TTC549 (cell line): ENCODE measurements around the gene CEP170B.
"Not testable (repeated sequence)": the region's sequence is repeated elsewhere in the genome, so short reads cannot be mapped to it uniquely, and the experiment has no call there.

ENCODE experiments used
- FAIRE-seq: peaks from 2 replicates; lab custom pipeline; 2012; peaks lifted over from hg19 to GRCh38; lab: Jason Lieb, UNC

CEP170B gene

GRCh38 chr14:104892531-104893434 lies 27.7 kb downstream of the CEP170B start:
- no peak for FAIRE-seq

GRCh38 chr14:104893435-104894207 lies 28.6 kb downstream of the CEP170B start:
- FAIRE-seq: no peak

GRCh38 chr14:104894331-104895206 lies 29.5 kb downstream of the CEP170B start:
- no peak for FAIRE-seq

DNA sequence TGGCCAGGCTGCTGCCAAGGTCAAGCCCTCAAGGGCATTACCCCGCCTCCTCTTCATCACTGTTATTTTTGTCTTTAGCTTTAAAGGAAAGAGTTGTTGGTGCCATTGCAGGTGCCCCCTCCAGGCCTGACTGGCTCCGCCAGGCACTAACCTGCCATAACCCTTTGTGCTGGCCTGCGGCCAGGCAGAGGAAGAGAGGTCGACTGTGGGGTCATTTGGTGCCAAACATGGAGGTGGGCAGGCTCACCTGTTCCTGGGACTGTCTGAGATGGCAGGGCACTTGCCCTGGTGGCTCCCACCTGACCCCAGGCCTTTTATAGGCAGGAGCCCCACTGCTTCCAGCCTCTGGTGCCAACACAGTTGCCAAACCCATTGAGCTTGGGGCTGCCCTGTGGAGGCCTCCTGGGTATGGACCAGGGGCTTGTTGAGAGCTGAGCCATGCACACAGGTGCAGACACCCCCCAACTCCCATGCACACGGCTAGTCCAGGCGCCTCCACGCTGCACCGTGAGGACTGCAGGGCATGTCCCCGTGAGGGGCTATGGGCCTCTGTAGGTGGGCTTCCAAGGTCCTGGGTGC lies 30.2 kb downstream of the CEP170B start:
- no peak for FAIRE-seq

DNA sequence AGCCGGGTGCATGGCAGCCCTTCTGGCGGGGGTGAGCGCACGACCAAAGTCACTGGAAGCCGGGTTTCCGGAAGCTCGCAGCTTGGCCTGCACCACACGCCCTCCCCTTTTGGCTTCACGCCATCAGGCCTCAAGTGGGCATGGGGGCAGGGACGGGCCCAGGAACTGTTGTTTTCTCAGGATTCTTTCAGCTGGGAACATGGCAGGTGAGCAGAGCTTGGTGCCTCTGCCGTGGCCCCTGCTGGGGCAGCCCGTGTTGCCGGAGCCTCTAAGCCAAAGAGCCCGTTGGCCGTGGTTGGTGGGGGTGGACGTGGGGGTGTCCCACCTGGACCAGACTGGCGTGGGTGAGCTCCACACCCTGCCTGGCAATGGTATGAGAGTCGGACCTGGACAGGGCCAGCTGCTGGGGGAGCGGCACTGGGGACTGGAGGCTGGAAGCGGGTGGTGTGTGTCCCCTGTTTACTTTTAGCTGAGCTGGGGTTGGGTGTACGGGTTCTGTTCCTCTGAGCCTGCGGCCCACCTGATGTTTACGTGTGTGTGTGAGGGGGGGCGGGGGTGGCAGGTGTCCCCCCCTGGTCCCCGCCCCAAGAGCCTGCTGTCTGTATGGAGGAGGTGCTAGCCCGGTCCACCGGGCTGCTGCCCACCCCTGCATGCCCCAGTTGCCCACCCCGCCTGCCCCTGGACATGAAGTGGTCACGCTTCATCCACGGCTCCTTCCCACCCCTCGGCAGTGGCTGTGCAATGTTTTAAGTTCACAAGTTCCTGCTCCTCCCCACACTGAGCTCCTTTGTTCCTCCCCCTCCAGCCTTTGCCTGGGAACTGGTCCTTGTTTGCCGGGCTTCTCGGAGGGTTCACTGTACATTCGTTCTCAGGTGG lies 31.0 kb downstream of the CEP170B start:
- FAIRE-seq: no peak

DNA sequence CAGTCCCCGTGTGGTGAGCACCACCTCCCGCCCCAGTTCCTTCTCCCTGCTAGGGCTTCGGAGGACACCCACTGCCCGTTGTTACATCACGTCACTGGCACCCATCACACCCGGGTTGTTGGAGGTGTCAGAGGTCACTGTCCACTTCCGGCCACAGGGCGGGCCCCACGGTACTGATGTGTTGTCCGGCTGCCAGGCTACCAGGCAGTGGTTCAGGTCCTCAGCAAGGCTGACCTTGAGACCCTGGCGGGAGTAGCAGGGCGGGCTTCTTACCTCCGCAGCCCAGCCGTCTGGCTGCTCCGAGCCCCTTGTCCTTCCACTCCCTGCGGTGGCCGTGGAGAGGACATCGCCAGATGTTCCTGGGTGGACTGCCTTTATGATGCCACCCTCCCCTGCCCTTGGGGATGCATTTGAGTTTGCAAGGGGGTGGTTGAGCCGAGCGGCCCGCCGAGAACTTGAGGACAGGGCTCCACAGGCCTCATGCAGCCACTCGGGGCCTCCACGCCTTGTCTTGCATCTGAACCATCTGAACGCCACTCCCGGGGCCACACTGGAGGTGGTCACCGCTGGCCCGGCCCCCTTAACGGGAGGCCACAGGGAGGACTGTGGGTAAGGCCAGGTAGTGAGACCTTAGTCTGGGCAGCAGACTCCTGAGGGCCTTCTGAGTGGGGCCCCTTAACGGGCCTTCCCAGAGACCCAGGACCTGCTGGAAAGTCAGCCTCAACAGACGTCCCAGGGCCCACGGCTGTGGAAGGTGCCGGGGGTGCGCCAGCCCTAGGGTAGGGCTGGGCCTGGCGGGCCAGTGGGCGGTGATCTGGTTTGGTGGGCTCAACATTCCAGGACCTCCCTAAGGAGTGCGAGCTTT lies 32.5 kb downstream of the CEP170B start:
- FAIRE-seq: no peak

DNA sequence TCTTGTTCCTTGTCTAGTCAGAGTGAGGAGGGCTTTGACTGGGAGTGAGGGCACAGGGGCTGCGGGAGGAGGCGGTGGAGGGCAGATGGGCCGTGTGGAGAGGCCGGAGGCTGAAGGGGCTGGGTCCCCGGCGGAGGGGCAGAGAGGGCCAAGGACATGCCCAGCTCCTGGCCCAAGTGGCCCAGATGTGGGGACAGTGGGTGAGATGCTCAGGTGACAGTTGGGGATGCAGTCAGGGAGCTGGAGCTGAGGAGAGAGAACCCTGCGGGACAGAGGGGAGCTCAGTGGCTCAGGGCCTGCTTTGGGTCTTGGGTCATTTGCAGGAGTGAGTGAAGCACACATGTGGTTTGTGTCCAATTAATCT lies 33.1 kb downstream of the CEP170B start:
- FAIRE-seq: no peak

GRCh38 chr14:104898870-104899510 lies 33.9 kb downstream of the CEP170B start:
- no peak for FAIRE-seq

- no peak for FAIRE-seq
Measured at GRCh38 chr14:104899781-104900180, 34.7 kb downstream of the CEP170B start.

DNA sequence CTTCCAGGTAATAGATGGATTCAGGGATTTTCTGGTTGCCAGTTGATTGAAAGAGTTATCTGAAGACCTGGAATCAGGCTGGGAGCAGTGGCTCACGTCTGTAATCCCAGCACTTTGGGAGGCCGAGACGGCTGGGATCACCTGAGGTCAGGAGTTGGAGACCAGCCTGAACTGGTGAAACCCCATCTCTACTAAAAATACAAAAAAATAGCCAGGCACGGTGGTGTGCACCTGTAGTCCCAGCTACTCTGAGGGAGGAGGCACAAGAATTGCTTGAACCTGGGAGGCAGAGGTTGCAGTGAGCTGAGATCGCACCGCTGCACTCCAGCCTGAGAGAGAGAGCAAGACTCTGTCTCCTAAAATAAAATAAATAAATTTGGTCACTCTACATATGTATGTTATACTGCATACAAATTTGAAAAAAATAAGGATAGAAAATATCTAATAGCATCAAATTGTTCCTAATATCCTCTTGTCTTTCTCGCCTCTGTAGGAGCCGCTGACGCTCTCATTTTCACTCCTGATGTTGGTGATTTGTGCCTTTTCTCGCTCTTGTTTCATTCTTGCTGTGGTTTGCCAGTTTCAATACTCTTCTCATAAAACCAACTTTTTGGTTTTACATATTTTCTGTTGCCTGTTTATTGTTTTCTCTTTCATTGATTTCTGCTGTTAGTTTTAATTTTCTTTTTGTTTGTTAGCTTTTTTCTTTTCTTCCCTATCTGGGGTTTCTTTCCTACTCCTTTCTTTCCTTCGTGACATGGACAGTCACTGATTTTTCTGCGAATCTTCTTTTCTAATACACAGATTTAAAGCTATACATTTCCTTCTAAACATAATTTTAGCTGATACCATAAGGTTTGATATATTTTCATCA lies 35.8 kb downstream of the CEP170B start:
- FAIRE-seq: no peak

GRCh38 chr14:104903990-104904389 lies 38.9 kb downstream of the CEP170B start:
- FAIRE-seq: no peak

- FAIRE-seq: not testable (repeated sequence)
Measured at GRCh38 chr14:104904650-104905578, 39.8 kb downstream of the CEP170B start.

DNA sequence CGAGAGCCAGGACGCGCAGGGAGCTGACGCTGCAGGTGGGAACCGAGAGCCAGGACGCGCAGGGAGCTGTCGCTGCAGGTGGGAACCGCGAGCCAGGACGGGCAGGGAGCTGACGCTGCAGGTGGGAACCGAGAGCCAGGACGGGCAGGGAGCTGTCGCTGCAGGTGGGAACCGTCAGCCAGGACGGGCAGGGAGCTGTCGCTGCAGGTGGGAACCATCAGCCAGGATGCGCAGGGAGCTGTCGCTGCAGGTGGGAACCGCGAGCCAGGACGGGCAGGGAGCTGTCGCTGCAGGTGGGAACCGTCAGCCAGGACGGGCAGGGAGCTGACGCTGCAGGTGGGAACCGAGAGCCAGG lies 40.5 kb downstream of the CEP170B start:
- FAIRE-seq: not testable (repeated sequence)

DNA sequence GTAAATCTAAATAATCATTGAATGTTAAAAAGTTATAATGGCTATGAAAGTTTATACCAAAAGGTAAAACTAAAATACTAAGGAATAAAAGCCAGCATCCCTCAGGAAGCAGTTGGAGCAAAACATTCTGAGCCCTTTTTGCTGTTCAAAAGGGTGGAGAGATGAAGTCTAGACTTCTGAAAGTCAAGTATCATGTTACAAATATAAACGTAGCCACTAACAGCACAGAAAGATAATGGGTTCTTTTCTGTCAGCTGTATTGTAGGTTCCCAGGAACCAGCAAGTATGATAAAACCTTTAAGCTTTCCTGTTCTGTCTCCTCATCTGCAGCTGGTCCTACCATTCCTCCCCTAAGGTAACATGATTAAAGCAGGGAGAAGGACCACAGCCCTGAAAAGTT lies 43.2 kb downstream of the CEP170B start:
- no peak for FAIRE-seq

- no peak for FAIRE-seq
Measured at GRCh38 chr14:104912053-104912452, 47.0 kb downstream of the CEP170B start.

DNA sequence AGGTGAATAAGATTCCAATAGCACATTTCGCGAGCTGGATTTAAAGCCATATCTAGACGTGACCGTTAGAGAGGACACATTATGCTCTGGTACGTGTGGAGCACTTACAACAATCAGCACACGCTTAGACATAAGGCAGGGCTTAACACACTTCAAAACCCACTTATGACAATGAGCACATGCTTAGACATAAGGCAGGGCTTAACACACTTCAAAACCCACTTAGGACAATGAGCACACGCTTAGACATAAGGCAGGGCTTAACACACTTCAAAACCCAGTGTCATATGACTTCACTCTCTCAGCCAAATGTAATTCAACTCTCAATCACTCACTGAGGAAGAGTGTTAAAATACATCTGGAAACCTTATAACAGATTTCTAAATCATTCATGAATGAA lies 48.4 kb downstream of the CEP170B start:
- no peak for FAIRE-seq

- FAIRE-seq: no peak
Measured at GRCh38 chr14:104917116-104917515, 52.0 kb downstream of the CEP170B start.

DNA sequence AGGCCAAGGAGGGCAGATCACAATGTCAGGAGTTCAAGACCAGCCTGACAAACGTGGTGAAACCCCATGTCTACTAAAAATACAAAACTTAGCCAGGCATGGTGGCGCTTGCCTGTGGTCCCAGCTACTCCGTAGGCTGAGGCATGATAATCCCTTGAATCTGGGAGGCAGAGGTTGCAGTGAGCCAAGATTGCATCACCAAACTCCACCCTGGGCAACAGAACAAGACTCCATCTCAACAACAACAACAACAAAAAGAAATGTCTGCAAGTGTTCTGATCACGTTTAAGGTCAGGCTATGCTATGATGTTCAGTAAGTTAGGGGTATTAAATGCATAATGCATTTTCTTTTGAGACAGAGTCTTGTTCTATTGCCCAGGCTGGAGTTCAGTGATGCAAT lies 52.9 kb downstream of the CEP170B start:
- no peak for FAIRE-seq
